ENCODE data around the gene CALHM3. TPM values are rescaled to one million over a fixed set of nuclear protein-coding genes. Genes with fewer than 3 reads are reported as not detected.
"Not testable (repeated sequence)": the region's sequence is repeated elsewhere in the genome, so short reads cannot be mapped to it uniquely, and the experiment has no call there.

Gene CALHM3
- polyA plus RNA-seq, 3 donors: 0.04 to 0.62 TPM; not detected in 1

DNA sequence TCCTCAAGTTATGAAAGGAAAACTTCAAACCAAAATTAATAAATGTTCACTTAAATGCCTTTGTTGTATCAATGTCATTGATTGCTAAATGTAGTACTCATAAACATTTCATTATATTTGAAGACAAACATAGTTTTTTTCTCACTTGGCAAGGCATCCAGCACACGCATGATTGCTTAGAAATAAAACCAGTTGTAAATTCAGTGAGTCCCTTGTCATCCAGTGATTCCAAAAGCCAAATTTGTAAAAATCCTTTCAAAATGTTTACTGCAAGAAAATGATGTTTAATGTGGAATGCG lies 8.3 kb upstream of the CALHM3 start:
- H3K27ac Mint-ChIP-seq: no peak overlapping the region

DNA sequence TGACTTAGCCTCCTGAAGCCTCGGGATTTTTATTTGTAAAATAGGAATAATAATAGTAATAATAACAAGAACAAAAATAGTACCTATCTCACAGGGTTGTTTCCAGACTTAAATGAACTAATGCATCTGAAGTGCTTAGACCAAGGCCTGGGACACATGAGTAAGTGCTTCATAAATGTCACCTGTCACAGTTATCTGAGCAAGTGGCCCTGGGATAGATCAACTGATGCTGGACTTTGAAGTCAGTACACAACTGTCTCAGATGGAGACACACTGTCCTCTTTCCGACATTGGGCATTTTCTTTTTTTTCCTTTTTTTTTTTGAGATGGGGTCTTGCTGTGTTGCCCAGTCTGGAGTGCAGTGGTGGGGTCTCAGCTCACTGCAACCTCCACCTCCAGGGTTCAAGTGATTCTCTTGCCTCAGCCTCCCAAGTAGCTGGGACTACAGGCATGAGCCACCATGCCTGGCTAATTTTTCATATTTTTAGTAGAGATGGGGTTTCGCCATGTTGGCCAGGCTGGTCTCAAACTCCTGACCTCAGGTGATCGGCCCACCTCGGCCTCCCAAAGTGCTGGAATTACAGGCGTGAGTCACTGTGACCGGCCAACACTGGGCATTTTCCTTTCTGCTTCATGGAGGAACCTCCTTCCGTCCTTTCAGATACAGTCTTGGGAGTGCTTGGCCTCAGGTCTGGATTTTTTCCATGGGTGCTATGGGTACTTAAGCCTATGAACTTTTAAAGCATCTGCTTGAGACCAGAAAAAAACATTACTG lies 7.8 kb upstream of the CALHM3 start:
- intact Hi-C loops (cut with micrococcal nuclease): loop anchor here in 1 of 2 donors (5.0 to 10.0 kb wide), 2 partner anchors 35 to 572 kb away; partner anchors contain the start of genes CALHM2 and CNNM2
- not testable (repeated sequence) for H2AFZ ChIP-seq (ENCODE audit: insufficient read depth, low read depth, low read length, poor library complexity, severe bottlenecking); H3K27ac ChIP-seq (ENCODE audit: low read depth in 1 of 2, low read length in 2 of 2); H3K4me3 Mint-ChIP-seq; H3K79me2 ChIP-seq (ENCODE audit: insufficient read depth, low read length); H3K4me2 ChIP-seq (replicated peaks; ENCODE audit: extremely low read depth, low read length, poor library complexity, severe bottlenecking); H3K4me1 ChIP-seq (ENCODE audit: control insufficient read depth in 1 of 2, insufficient read depth in 2 of 2, low read length in 2 of 2); H3K27me3 ChIP-seq (ENCODE audit: control insufficient read depth in 2 of 2, insufficient read depth in 2 of 2, low read length in 2 of 2); H3K4me1 Mint-ChIP-seq; H3K9ac ChIP-seq (ENCODE audit: insufficient read depth, low read length, poor library complexity, severe bottlenecking); DNase-seq; H3K4me3 ChIP-seq (replicated peaks in 1 of 3; ENCODE audit: low read depth in 2 of 3, low read length in 3 of 3); H3K9me3 ChIP-seq (replicated peaks in 1 of 2; ENCODE audit: control insufficient read depth in 1 of 2, insufficient read depth in 1 of 2, low read length in 2 of 2); H3K36me3 Mint-ChIP-seq; H4K20me1 ChIP-seq (ENCODE audit: insufficient read depth, low read length); H3K27ac Mint-ChIP-seq; H3K9me3 Mint-ChIP-seq; H3K36me3 ChIP-seq (replicated peaks in 1 of 2; ENCODE audit: control insufficient read depth in 1 of 2, insufficient read depth in 2 of 2, low read length in 2 of 2)
- peaks cover 8 to 11% (median 10%) of the 10 kb centered on the region in 3 donors for H3K27me3 Mint-ChIP-seq (ENCODE audit: low read depth in 3 of 3)
- WGBS (ENCODE audit: insufficient coverage): 88% methylated on average over 6 of the region's 8 CpGs

More for the DNA sequence above, 8.3 kb upstream of the CALHM3 start:
- Mint-ChIP-seq H3K4me3 (no peak overlapping the region), H3K36me3 (no peaks in the 10 kb centered on the region), H3K4me1 (peaks cover 2% of the 10 kb centered on the region), H3K27me3 (ENCODE audit: low read depth in 3 of 3) (peaks cover 13 to 16% (median 15%) of the 10 kb centered on the region in 3 donors), H3K9me3 (peaks cover 0 to 2% (median 0%) of the 10 kb centered on the region in 7 donors)
- DNase-seq: no peak
- Histone ChIP-seq H3K9ac (ENCODE audit: insufficient read depth, low read length, poor library complexity, severe bottlenecking) (no peak overlapping the region), H3K79me2 (ENCODE audit: insufficient read depth, low read length) (no peaks in the 10 kb centered on the region), H3K27ac (ENCODE audit: low read depth in 1 of 2, low read length in 2 of 2) (no peak overlapping the region), H3K36me3 (replicated peaks in 1 of 2; ENCODE audit: control insufficient read depth in 1 of 2, insufficient read depth in 2 of 2, low read length in 2 of 2) (no peaks in the 10 kb centered on the region), H3K4me2 (replicated peaks; ENCODE audit: extremely low read depth, low read length, poor library complexity, severe bottlenecking) (no peak overlapping the region), H3K9me3 (replicated peaks in 1 of 2; ENCODE audit: control insufficient read depth in 1 of 2, insufficient read depth in 1 of 2, low read length in 2 of 2) (no peaks in the 10 kb centered on the region), H2AFZ (ENCODE audit: insufficient read depth, low read depth, low read length, poor library complexity, severe bottlenecking) (no peak overlapping the region), H3K4me1 (ENCODE audit: control insufficient read depth in 1 of 2, insufficient read depth in 2 of 2, low read length in 2 of 2) (no peaks in the 10 kb centered on the region), H4K20me1 (ENCODE audit: insufficient read depth, low read length) (no peaks in the 10 kb centered on the region), H3K27me3 (ENCODE audit: control insufficient read depth in 2 of 2, insufficient read depth in 2 of 2, low read length in 2 of 2) (peaks cover 4 to 12% of the 10 kb centered on the region in 2 donors), H3K4me3 (replicated peaks in 1 of 3; ENCODE audit: low read depth in 2 of 3, low read length in 3 of 3) (no peak overlapping the region)
- intact Hi-C loops (cut with micrococcal nuclease): loop anchor here in 1 of 2 donors (5.0 to 10.0 kb wide), 2 partner anchors 35 to 573 kb away; partner anchors contain the start of genes CALHM2 and CNNM2
- WGBS (ENCODE audit: insufficient coverage): 100% methylated on average over 2 of the region's 2 CpGs
- TF ChIP-seq, protein P1, sequence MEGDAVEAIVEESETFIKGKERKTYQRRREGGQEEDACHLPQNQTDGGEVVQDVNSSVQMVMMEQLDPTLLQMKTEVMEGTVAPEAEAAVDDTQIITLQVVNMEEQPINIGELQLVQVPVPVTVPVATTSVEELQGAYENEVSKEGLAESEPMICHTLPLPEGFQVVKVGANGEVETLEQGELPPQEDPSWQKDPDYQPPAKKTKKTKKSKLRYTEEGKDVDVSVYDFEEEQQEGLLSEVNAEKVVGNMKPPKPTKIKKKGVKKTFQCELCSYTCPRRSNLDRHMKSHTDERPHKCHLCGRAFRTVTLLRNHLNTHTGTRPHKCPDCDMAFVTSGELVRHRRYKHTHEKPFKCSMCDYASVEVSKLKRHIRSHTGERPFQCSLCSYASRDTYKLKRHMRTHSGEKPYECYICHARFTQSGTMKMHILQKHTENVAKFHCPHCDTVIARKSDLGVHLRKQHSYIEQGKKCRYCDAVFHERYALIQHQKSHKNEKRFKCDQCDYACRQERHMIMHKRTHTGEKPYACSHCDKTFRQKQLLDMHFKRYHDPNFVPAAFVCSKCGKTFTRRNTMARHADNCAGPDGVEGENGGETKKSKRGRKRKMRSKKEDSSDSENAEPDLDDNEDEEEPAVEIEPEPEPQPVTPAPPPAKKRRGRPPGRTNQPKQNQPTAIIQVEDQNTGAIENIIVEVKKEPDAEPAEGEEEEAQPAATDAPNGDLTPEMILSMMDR (IDR thresholded peaks at IDR 0.05): no peak

Data from CD14-positive monocyte (primary cell).